Kidney (tissue), 14 donors: ENCODE data around the gene TCN2. TPM values are rescaled to one million over a fixed set of nuclear protein-coding genes. Genes with fewer than 3 reads are reported as not detected.
A peak's percentile ranks its signal among the peaks of the same experiment; 100 is the strongest.

Experiments used
- DNase-seq, 5 donors: peaks; one replicate each; pipeline ENCODE4 v3.0.0-alpha.2; 2013 to 2020
- FAIRE-seq: peaks from 2 replicates; lab custom pipeline; 2012; peaks lifted over from hg19 to GRCh38; lab: Jason Lieb, UNC
- H3K27ac ChIP-seq, 2 donors: one replicate each; pipeline ENCODE4 v1.7.0; 2013; ENCODE audit warnings: low read depth in 2 of 2, low read length in 2 of 2, inconsistent platforms in 1 of 2
- H3K27me3 ChIP-seq: one replicate; pipeline ENCODE4 v1.7.1; 2013; ENCODE audit warnings: low read length, inconsistent platforms; ENCODE audit not compliant: control insufficient read depth, insufficient read depth
- H3K36me3 ChIP-seq, 3 donors: one replicate each; pipeline versions ENCODE4 v1.7.0 to v1.7.1; 2013; ENCODE audit warnings: low read length in 3 of 3, control low read depth in 1 of 3, inconsistent platforms in 1 of 3; ENCODE audit not compliant: insufficient read depth in 3 of 3, control insufficient read depth in 2 of 3
- H3K4me1 ChIP-seq, 3 donors: one replicate each; pipeline versions ENCODE4 v1.7.0 to v1.7.1; 2013; ENCODE audit warnings: low read length in 3 of 3, inconsistent platforms in 1 of 3, low read depth in 1 of 3; ENCODE audit not compliant: control insufficient read depth in 2 of 3, insufficient read depth in 2 of 3
- H3K4me3 ChIP-seq, 3 donors: one replicate each; pipeline versions ENCODE4 v1.7.0 to v1.8.1; 2013; ENCODE audit warnings: low read length in 3 of 3, control low read depth in 1 of 3, inconsistent platforms in 1 of 3
- H3K9ac ChIP-seq, 3 donors: one replicate each; pipeline versions ENCODE4 v1.7.0 to v1.7.1; 2013; ENCODE audit warnings: low read length in 3 of 3, control low read depth in 1 of 3, inconsistent platforms in 1 of 3
- H3K9me3 ChIP-seq, 3 donors: one replicate each; pipeline versions ENCODE4 v1.7.0 to v1.7.1; 2013; ENCODE audit warnings: low read length in 3 of 3, control low read depth in 1 of 3, inconsistent platforms in 1 of 3; ENCODE audit not compliant: control insufficient read depth in 2 of 3, insufficient read depth in 1 of 3
- CTCF ChIP-seq: IDR thresholded peaks from 3 replicates; pipeline ENCODE4 v1.5.1; 2012; ENCODE audit warnings: mild to moderate bottlenecking, moderate library complexity, borderline replicate concordance; ENCODE audit not compliant: insufficient read depth; ENCODE audit errors: extremely low read depth
- intact Hi-C: fragments of 100-400 bp; cut with DNase I; formaldehyde crosslinking; loops from one replicate; pipeline ENCODE4 v1.11.1; 2022
- polyA plus RNA-seq: library from polyadenylated mRNA; stranded (reverse); fragments of 350-450 nt; fragmentation: Illumina TruSeq; extraction: RNeasy Lipid Tissue Mini Kit (QIAGEN cat#74804); gene quantifications from one replicate; pipeline ENCODE4 v1.2.3, GENCODE V29; 2014; ENCODE audit warnings: low read depth, low replicate concordance; ENCODE audit not compliant: insufficient read depth
- total RNA-seq: library from RNA; stranded (reverse); fragmentation: NEBNext Ultra II Directional; extraction: Animal tissue kit (Norgen Biotek cat#: 25700); gene quantifications from one replicate; pipeline ENCODE4 v1.2.1, GENCODE V29; 2021
- donor health status: control.
- donor health status: control.
- donor health status: control.
- donor health status: control.
- donor health status: control.
- donor health status: DM: yes; HTN: yes; CAD: no.
- donor health status: Normal renal cell carcinoma (clear cell type).

Gene TCN2
- total and polyA plus RNA-seq, 2 donors from 2014 or later = 71.3 to 174 TPM

- H3K27ac ChIP-seq = no peak overlapping the region
- FAIRE-seq (no peak), DNase-seq (no peak)
- H3K27me3 ChIP-seq = no peaks in the 10 kb centered on the region
- H3K9me3 ChIP-seq = no peaks in the 10 kb centered on the region
- intact Hi-C loops = no loop called here
- H3K4me3 ChIP-seq = no peak overlapping the region
- no peaks in the 10 kb centered on the region for H3K4me1 ChIP-seq
- peaks cover 2 to 85% (median 57%) of the 10 kb centered on the region in 3 donors for H3K36me3 ChIP-seq
- no peak for TF ChIP-seq CTCF
- no peak overlapping the region for H3K9ac ChIP-seq
Measured at GRCh38 chr22:30582051-30582450, 24.9 kb upstream of the TCN2 start.

GRCh38 chr22:30582788-30583545, 24.0 kb upstream of the TCN2 start:
- H3K27ac ChIP-seq = no peak overlapping the region
- H3K9me3 ChIP-seq = no peaks in the 10 kb centered on the region
- H3K4me3 ChIP-seq = no peak overlapping the region
- DNase-seq = no peak
- TF ChIP-seq CTCF = no peak
- H3K36me3 ChIP-seq = peaks cover 4 to 86% (median 63%) of the 10 kb centered on the region in 3 donors
- no peaks in the 10 kb centered on the region for H3K4me1 ChIP-seq
- no peak for FAIRE-seq
- no peak overlapping the region for H3K9ac ChIP-seq
- H3K27me3 ChIP-seq = no peaks in the 10 kb centered on the region
- intact Hi-C loops = no loop called here

DNA sequence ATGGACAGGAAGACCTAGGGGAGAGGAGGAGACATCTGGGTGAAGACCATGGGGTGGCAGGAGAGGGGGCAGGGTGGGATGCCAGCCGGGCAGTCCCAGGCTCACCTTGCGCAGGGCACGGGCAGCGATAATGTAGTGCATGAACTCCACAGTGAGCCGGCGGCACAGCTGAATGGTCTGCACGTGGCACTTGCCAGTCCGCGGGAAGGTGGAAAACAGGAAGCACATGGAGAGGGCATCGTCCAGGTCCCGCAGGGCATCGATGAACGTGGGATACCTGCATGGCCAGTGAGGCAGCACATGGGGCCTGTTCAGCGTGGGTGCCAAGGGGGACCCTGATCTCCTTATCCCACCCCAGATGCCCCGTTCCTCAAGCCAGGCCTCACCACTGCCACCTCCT, 22.5 kb upstream of the TCN2 start:
- Histone ChIP-seq H3K4me3 (no peak overlapping the region), H3K4me1 (no peaks in the 10 kb centered on the region), H3K36me3 (peaks cover 4 to 87% (median 59%) of the 10 kb centered on the region in 3 donors), H3K9ac (no peak overlapping the region), H3K27ac (no peak overlapping the region), H3K9me3 (no peaks in the 10 kb centered on the region), H3K27me3 (no peaks in the 10 kb centered on the region)
- peak in 1 of 5 donors; percentile 59 for DNase-seq
- intact Hi-C loops = no loop called here
- no peak for TF ChIP-seq CTCF
- no peak for FAIRE-seq
